ENCODE data around the gene MFAP3L.

DNA sequence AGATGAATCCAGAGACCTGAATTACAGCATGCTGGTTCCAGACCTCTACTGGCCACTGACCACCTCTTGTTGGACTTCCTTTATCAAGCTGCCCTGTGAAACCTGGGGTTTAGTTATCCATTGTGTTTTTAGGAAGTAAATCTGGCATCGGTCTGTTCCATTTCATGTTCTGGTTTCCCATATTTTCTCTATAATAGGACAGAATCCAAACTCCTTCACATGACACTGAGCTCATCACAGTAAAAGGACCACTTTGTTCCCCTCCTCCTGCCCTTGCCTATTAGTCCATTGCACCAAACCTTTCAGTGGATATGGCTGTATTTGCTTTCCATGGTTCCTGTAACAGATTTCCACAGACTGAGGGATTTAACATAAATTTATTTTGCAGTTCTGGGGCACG is 4.0 kb downstream of the MFAP3L start:
- TF ChIP-seq TCF4 (CRISPR knock-in tag; IDR thresholded peaks at IDR 0.05; ENCODE audit: borderline replicate concordance) (no peak), ZFP30 (CRISPR knock-in tag; IDR thresholded peaks at IDR 0.05) (no peak), ZFP3 (CRISPR knock-in tag; IDR thresholded peaks at IDR 0.05) (no peak), TOX (CRISPR knock-in tag; IDR thresholded peaks at IDR 0.05; ENCODE audit: borderline replicate concordance) (no peak)
- TF ChIP-seq, protein P1, sequence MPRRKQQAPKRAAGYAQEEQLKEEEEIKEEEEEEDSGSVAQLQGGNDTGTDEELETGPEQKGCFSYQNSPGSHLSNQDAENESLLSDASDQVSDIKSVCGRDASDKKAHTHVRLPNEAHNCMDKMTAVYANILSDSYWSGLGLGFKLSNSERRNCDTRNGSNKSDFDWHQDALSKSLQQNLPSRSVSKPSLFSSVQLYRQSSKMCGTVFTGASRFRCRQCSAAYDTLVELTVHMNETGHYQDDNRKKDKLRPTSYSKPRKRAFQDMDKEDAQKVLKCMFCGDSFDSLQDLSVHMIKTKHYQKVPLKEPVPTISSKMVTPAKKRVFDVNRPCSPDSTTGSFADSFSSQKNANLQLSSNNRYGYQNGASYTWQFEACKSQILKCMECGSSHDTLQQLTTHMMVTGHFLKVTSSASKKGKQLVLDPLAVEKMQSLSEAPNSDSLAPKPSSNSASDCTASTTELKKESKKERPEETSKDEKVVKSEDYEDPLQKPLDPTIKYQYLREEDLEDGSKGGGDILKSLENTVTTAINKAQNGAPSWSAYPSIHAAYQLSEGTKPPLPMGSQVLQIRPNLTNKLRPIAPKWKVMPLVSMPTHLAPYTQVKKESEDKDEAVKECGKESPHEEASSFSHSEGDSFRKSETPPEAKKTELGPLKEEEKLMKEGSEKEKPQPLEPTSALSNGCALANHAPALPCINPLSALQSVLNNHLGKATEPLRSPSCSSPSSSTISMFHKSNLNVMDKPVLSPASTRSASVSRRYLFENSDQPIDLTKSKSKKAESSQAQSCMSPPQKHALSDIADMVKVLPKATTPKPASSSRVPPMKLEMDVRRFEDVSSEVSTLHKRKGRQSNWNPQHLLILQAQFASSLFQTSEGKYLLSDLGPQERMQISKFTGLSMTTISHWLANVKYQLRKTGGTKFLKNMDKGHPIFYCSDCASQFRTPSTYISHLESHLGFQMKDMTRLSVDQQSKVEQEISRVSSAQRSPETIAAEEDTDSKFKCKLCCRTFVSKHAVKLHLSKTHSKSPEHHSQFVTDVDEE (CRISPR knock-in tag; IDR thresholded peaks at IDR 0.05), result no peak
